OCI-LY1 (cell line): ENCODE results near the gene CDH20.

Source experiments
- EZH2 ChIP-seq: fragments of 200-600 bp; sonication (generic), shearing (Covaris generic); IDR thresholded peaks from 2 replicates; pipeline ENCODE4 v1.8.0; 2017; ENCODE audit warnings: borderline replicate concordance, mixed run types, mild to moderate bottlenecking, antibody characterized with exemption, low read length, moderate library complexity, mixed read lengths
- TF ChIP-seq, protein P1 (sequence below): fragments of 200-600 bp; sonication (generic), shearing (Covaris generic); IDR thresholded peaks from 2 replicates; pipeline ENCODE4 v1.5.1; 2017; ENCODE audit warnings: mild to moderate bottlenecking, antibody characterized with exemption, low read length, moderate library complexity, mixed read lengths

DNA sequence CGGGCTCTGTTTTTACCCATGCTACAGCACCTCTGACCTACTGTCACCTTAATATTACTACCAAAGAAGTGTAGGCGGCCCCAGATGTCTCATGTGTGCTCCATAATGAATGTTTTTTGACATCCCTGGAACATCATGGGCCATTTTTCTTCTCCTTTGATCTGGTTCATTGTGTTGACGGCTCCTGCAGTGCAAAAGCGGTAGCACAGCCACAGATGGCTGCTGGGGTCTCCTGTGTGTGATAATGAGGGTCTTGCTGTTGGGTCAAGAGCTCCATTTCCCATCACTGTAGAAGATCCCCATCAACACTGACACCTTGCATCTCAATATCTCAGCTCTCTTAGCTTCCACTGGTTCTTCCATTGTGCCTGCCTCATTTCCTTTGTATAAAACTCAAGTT is 95.0 kb downstream of the CDH20 start:
- TF ChIP-seq, protein P1, sequence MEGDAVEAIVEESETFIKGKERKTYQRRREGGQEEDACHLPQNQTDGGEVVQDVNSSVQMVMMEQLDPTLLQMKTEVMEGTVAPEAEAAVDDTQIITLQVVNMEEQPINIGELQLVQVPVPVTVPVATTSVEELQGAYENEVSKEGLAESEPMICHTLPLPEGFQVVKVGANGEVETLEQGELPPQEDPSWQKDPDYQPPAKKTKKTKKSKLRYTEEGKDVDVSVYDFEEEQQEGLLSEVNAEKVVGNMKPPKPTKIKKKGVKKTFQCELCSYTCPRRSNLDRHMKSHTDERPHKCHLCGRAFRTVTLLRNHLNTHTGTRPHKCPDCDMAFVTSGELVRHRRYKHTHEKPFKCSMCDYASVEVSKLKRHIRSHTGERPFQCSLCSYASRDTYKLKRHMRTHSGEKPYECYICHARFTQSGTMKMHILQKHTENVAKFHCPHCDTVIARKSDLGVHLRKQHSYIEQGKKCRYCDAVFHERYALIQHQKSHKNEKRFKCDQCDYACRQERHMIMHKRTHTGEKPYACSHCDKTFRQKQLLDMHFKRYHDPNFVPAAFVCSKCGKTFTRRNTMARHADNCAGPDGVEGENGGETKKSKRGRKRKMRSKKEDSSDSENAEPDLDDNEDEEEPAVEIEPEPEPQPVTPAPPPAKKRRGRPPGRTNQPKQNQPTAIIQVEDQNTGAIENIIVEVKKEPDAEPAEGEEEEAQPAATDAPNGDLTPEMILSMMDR: no peak
- no peak for TF ChIP-seq EZH2
